Transverse colon (tissue), 4 donors: ENCODE measurements around the gene ST3GAL3. TPM values are rescaled to one million over a fixed set of nuclear protein-coding genes. Genes with fewer than 3 reads are reported as not detected.

ENCODE experiments used
- DNase-seq: peaks from one replicate; pipeline ENCODE4 v3.0.0-alpha.2; 2019
- H3K27ac ChIP-seq, 4 donors: fragments of 200-600 bp; sonication (generic); 2 replicates each; pipeline ENCODE4 v1.5.1; 2016 to 2018; ENCODE audit warnings: inconsistent platforms in 4 of 4
- H3K27me3 ChIP-seq: fragments of 200-600 bp; sonication (generic); 2 replicates; pipeline ENCODE4 v1.5.1; 2017; ENCODE audit warnings: inconsistent platforms
- H3K36me3 ChIP-seq, 4 donors: fragments of 200-600 bp; sonication (generic); 2 replicates each; pipeline ENCODE4 v1.5.1; 2017 to 2019; ENCODE audit warnings: inconsistent platforms in 4 of 4
- H3K4me1 ChIP-seq, 4 donors: fragments of 200-600 bp; sonication (generic); 2 replicates each; pipeline ENCODE4 v1.5.1; 2017 to 2020; ENCODE audit warnings: inconsistent platforms in 4 of 4
- H3K4me3 ChIP-seq, 4 donors: fragments of 200-600 bp; sonication (generic); 1 replicate in 1 of 4; 2 replicates in 3 of 4; pipeline versions ENCODE4 v1.5.1 to v1.6.1; 2017 to 2019; ENCODE audit warnings: inconsistent platforms in 4 of 4
- H3K9me3 ChIP-seq, 2 donors: fragments of 200-600 bp; sonication (generic); 2 replicates each; pipeline ENCODE4 v1.5.1; 2017 to 2019; ENCODE audit warnings: inconsistent platforms in 2 of 2
- EP300 ChIP-seq: sonication (generic); formaldehyde crosslinking; IDR thresholded peaks from one replicate; pipeline ENCODE4 v1.6.1; 2017; ENCODE audit warnings: antibody characterized with exemption, low read depth
- POLR2A ChIP-seq: fragments of 450-650 bp; IDR thresholded peaks from one replicate; pipeline ENCODE4 v1.6.1; 2016; ENCODE audit warnings: antibody characterized with exemption, mild to moderate bottlenecking, moderate library complexity
- POLR2AphosphoS5 ChIP-seq, 3 donors: sonication (generic); formaldehyde crosslinking; IDR thresholded peaks; one replicate each; pipeline ENCODE4 v1.6.1; 2016; ENCODE audit warnings: antibody characterized with exemption in 3 of 3
- WGBS, 2 donors: methylation state at CpG; one replicate each; pipeline ENCODE4 v1.1.5; 2018; ENCODE audit warnings: low coverage in 1 of 2; 5-methylcytosine and 5-hydroxymethylcytosine counted together
- in situ Hi-C, 4 donors: fragments of 200-750 bp; cut with MboI; loops; one replicate each; pipeline versions ENCODE4 v1.15.0 to v1.15.1; 2017; ENCODE audit warnings: low sequenced_read_pairs in 3 of 4, low pct_ligation_motif_present in 1 of 4, low pct_unique_long_range_greater_than_20kb in 1 of 4
- intact Hi-C: fragments of 100-400 bp; cut with DNase I; formaldehyde crosslinking; loops from one replicate; pipeline ENCODE4 v1.15.1; 2023; ENCODE audit warnings: low total_unique reads
- total RNA-seq, 4 donors: library from RNA; depleted of rRNA; stranded (reverse); fragments of >200 nt; gene quantifications; one replicate each; pipeline ENCODE4 v1.1.0, GENCODE V29; 2016
- TF ChIP-seq, protein P1 (sequence below), 5 experiments: fragments of 200-600 bp in 3 of 5; fragments of 450-650 bp in 2 of 5; sonication (generic) in 3 of 5; IDR thresholded peaks; 1 replicate in 2 of 5; 2 replicates in 3 of 5; pipeline ENCODE4 v1.5.1; 2016 to 2017; ENCODE audit warnings: antibody characterized with exemption in 5 of 5, inconsistent platforms in 3 of 5, mild to moderate bottlenecking in 2 of 5, moderate library complexity in 1 of 5

Gene ST3GAL3
- total RNA-seq, 4 donors from 2014 or later: 4.8 to 23.9 (median 9.7) TPM

- H3K27me3 ChIP-seq: peaks cover 13% of the 10 kb centered on the region
- no peak for DNase-seq
- in situ Hi-C loops (loop anchor here (5.0 to 25.0 kb wide), 5 partner anchors 158 to 396 kb away; partner anchors contain the start of gene PTPRF (in 1 of the 4)), intact Hi-C loops (loop anchor here (2.0 kb wide), 1 partner anchor 168 kb away; no protein-coding TSS in a partner anchor)
- TF ChIP-seq, protein P1, sequence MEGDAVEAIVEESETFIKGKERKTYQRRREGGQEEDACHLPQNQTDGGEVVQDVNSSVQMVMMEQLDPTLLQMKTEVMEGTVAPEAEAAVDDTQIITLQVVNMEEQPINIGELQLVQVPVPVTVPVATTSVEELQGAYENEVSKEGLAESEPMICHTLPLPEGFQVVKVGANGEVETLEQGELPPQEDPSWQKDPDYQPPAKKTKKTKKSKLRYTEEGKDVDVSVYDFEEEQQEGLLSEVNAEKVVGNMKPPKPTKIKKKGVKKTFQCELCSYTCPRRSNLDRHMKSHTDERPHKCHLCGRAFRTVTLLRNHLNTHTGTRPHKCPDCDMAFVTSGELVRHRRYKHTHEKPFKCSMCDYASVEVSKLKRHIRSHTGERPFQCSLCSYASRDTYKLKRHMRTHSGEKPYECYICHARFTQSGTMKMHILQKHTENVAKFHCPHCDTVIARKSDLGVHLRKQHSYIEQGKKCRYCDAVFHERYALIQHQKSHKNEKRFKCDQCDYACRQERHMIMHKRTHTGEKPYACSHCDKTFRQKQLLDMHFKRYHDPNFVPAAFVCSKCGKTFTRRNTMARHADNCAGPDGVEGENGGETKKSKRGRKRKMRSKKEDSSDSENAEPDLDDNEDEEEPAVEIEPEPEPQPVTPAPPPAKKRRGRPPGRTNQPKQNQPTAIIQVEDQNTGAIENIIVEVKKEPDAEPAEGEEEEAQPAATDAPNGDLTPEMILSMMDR (IDR thresholded peaks at IDR 0.05): no peak
- TF ChIP-seq POLR2A (no peak), POLR2AphosphoS5 (IDR thresholded peaks at IDR 0.05) (no peak), EP300 (no peak)
- peak overlapping the region in 1 of 4 donors; percentile 8 for H3K27ac ChIP-seq
- WGBS, 2 donors: 37 to 100% methylated on average over 2 to 8 of the region's 8 CpGs
- H3K36me3 ChIP-seq: no peaks in the 10 kb centered on the region
- H3K4me3 ChIP-seq: peak overlapping the region in 3 of 4 donors; percentile 24 to 44 (median 26)
- peaks cover 19 to 39% (median 32%) of the 10 kb centered on the region in 4 donors for H3K4me1 ChIP-seq
- H3K9me3 ChIP-seq: no peaks in the 10 kb centered on the region
Observed at GRCh38 chr1:43932786-43933385, 225.6 kb downstream of the ST3GAL3 start.

DNA sequence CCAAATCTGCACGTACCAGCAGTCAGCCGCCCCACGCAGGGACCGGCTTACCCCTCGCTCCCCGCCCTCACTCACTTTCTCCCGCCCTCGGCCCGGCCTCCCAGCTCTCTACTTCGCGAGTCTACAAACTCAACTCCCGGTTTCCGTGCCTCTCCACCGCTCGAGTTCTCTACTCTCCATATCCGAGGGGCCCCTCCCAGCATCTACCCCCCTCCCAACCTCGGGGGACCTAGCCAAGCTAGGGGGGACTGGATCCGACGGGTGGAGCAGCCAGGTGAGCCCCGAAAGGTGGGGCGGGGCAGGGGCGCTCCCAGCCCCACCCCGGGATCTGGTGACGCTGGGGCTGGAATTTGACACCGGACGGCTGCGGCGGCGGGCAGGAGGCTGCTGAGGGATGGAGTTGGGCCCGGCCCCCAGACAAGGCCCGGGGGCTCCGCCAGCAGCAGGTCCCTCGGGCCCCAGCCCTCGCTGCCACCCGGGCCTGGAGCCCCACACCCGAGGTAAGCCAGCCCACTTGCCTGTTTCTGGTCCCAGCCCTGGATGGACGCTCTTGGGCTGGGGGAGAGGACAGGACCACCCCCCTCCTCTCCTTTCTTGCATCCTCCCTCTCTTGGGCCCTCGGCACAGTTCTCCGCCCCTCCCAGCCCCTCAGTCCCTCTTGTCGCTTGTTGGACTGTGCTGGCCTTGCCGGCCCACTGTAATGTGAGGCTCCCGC lies 226.2 kb downstream of the ST3GAL3 start, which contains the start of gene ARTN:
TSS of gene ARTN (plus strand) at position 416 of the 715 bp plus-strand sequence. CDS start 1,856 bp downstream, outside the sequence.
- no peaks in the 10 kb centered on the region for H3K36me3 ChIP-seq
- no peak for TF ChIP-seq EP300
- TF ChIP-seq, protein P1 (IDR thresholded peaks at IDR 0.05): no peak
- TF ChIP-seq POLR2A: no peak
- H3K27me3 ChIP-seq: peaks cover 13% of the 10 kb centered on the region
- peak; percentile 63 for DNase-seq
- in situ Hi-C loops (loop anchor here (5.0 to 25.0 kb wide), 5 partner anchors 159 to 396 kb away; partner anchors contain the start of gene PTPRF (in 1 of the 4)), intact Hi-C loops (loop anchor here (2.0 kb wide), 1 partner anchor 169 kb away; no protein-coding TSS in a partner anchor)
- WGBS, 2 donors: 18% methylated on average over 24 of the region's 42 CpGs; no CpG with 5 or more reads in 1 of the 2 donors
- peaks cover 19 to 39% (median 32%) of the 10 kb centered on the region in 4 donors for H3K4me1 ChIP-seq
- peak within 1 kb of the TSS in 3 of 4 donors; percentile 24 to 44 (median 26) for H3K4me3 ChIP-seq
- no peaks in the 10 kb centered on the region for H3K9me3 ChIP-seq
- H3K27ac ChIP-seq: peak within 1 kb of the TSS in 2 of 4 donors; percentile 54 to 80

DNA sequence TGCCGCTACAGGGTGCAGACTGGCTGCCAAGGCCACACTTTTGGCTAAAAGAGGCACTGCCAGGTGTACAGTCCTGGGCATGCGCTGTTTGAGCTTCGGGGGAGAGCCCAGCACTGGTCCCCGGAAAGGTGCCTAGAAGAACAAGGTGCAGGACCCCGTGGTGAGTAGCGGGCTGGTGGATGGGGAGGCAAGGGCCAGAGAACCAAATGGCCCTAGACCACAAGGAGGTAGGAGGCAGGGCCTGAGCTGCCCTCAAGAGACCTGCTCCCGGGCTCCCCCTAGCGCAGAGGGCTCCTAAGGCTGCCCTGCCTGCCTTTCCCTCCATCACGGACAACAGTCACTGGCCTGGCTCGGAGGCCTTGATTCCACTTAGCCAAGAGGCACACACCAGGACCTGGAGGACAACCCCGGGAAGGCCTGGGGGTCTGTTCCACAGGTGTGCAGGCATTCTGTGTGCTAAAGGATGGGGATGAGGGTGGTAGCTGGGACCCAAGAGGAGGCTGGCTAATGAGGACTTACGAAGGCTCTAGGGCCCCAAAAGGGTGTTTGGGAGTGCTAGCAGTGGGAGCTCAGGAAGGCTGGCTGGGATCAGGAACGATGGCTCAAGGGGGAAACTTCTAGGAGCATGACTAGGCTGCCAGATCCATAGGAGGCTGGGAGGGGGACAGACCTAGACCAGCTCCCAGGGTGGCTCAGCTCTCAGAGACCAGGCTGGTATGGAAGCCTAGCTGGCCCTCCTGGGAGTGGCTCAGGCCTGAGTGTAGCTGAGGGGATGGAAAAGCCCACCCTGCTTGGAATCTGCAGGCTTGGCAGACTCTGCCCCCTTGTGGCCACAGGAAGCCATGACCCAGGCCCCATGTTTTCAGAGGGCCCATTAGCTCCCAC lies 227.0 kb downstream of the ST3GAL3 start:
- in situ Hi-C loops: loop anchor here (5.0 to 25.0 kb wide), 5 partner anchors 160 to 397 kb away; partner anchors contain the start of gene PTPRF (in 1 of the 4)
- H3K4me3 ChIP-seq: peak overlapping the region in 2 of 4 donors; percentile 24 to 26
- intact Hi-C loops: no loop called here
- peaks cover 13% of the 10 kb centered on the region for H3K27me3 ChIP-seq
- no peaks in the 10 kb centered on the region for H3K9me3 ChIP-seq
- TF ChIP-seq, protein P1 (IDR thresholded peaks at IDR 0.05): peak; percentile 85 to 92 (median 88)
- TF ChIP-seq POLR2A (no peak), POLR2AphosphoS5 (IDR thresholded peaks at IDR 0.05) (no peak), EP300 (no peak)
- DNase-seq: peak; percentile 82
- H3K4me1 ChIP-seq: peaks cover 19 to 39% (median 32%) of the 10 kb centered on the region in 4 donors
- H3K36me3 ChIP-seq: no peaks in the 10 kb centered on the region
- H3K27ac ChIP-seq: peak overlapping the region in 2 of 4 donors; percentile 80 to 84
- WGBS, 2 donors: 27% methylated on average over 13 of the region's 13 CpGs; no CpG with 5 or more reads in 1 of the 2 donors
